ENCODE measurements around the gene AMMECR1. TPM values are rescaled to one million over a fixed set of nuclear protein-coding genes. Genes with fewer than 3 reads are reported as not detected.

AMMECR1 gene
- total and polyA plus RNA-seq, 2 of the 8 experiments (the other 6 are each of a cell fraction or from before 2014, with no cell fraction given), result 10.2 to 21.2 TPM

DNA sequence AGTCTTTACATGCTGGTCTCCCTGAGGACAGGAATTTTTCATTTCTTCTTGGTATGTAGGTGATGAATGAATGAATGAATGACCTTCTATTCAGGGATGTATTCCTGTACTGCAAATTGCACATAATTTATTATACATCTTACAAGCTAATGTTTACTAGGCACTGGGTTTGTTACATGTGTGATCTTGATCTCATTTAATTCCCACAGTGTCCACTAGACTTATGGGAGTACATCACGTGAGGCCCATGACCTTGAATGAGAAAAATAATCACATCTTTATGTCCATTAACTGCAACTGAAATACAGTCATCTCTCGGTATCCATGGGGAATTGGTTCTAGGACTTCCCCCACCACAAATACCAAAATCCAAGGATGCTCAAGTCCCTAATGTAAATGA, 164.6 kb downstream of the AMMECR1 start:
- H3K23ac ChIP-seq (ENCODE audit: insufficient read length), result no peak overlapping the region
- H4K8ac ChIP-seq (ENCODE audit: extremely low read depth, insufficient read depth, low read length), result no peak overlapping the region
- no peaks in the 10 kb centered on the region for H3K79me1 ChIP-seq (ENCODE audit: low read depth, low read length)
- CTCF ChIA-PET (ENCODE audit: partially characterized antibody), result interaction anchor here (0.6 to 34.1 kb wide), 3 partner anchors 8 to 258 kb away, joined by 3 to 742 read pairs (median 5); no protein-coding TSS in a partner anchor
- H3K79me2 ChIP-seq (ENCODE audit: control insufficient read depth in 1 of 2, insufficient read depth in 2 of 2, low read length in 2 of 2), result no peaks in the 10 kb centered on the region
- H2AFZ ChIP-seq (ENCODE audit: low read length), result no peak overlapping the region
- 94% methylated on average over 2 of the region's 2 CpGs; no CpG with 5 or more reads in 1 of the 2 experiments for WGBS, 2 experiments (ENCODE audit: extremely low coverage in 1 of 2, insufficient coverage in 1 of 2, insufficient read length in 1 of 2, insufficient replicate concordance in 2 of 2, low coverage in 1 of 2, low lambda C conversion rate in 2 of 2, missing lambda C conversion rate in 1 of 2)
- no peaks in the 10 kb centered on the region for H3K9me3 ChIP-seq (ENCODE audit: insufficient read depth in 2 of 2, low read depth in 1 of 2, low read length in 1 of 2)
- no peak overlapping the region for H4K5ac ChIP-seq (ENCODE audit: insufficient read length, low read depth, low read length)
- no peak overlapping the region for H2BK15ac ChIP-seq (ENCODE audit: low read length)
- no peak overlapping the region for H3K56ac ChIP-seq (replicated peaks; ENCODE audit: insufficient read length, low read depth, low read length)
- H3K4me2 ChIP-seq (ENCODE audit: insufficient read depth in 1 of 2, low read depth in 2 of 2, low read length in 2 of 2), result no peak overlapping the region
- no peaks in the 10 kb centered on the region for H4K20me1 ChIP-seq (replicated peaks in 1 of 2; ENCODE audit: control insufficient read depth in 1 of 2, insufficient read depth in 2 of 2, low read length in 2 of 2)
- no peaks in the 10 kb centered on the region for H3K27me3 ChIP-seq (replicated peaks in 1 of 4; ENCODE audit: control insufficient read depth in 3 of 4, extremely low read depth in 1 of 4, insufficient read depth in 3 of 4, low read length in 3 of 4)
- no peak overlapping the region for H3K18ac ChIP-seq (ENCODE audit: extremely low read depth, low read length)
- no peak overlapping the region for H2BK5ac ChIP-seq (ENCODE audit: low read depth, low read length)
- no peak overlapping the region for H3K4me3 ChIP-seq (ENCODE audit: extremely low read depth in 1 of 4, insufficient read depth in 2 of 4, low read depth in 3 of 4, low read length in 4 of 4)
- POLR2A ChIA-PET (ENCODE audit: partially characterized antibody), result no interaction called here
- no peak overlapping the region for H3K9ac ChIP-seq (replicated peaks in 1 of 4; ENCODE audit: extremely low read depth in 1 of 4, low read depth in 3 of 4, low read length in 3 of 4)
- H2AK5ac ChIP-seq (ENCODE audit: low read depth, low read length), result no peak overlapping the region
- no peak overlapping the region for H3K4ac ChIP-seq (replicated peaks; ENCODE audit: insufficient read length, low read depth, low read length)
- H3K14ac ChIP-seq (ENCODE audit: insufficient read length), result no peak overlapping the region
- no peak overlapping the region for H2BK12ac ChIP-seq (ENCODE audit: low read depth, low read length)
- no peak for FAIRE-seq
- H3K4me1 ChIP-seq (replicated peaks in 1 of 4; ENCODE audit: control insufficient read depth in 3 of 4, insufficient read depth in 4 of 4, low read length in 3 of 4), result no peaks in the 10 kb centered on the region
- no peaks in the 10 kb centered on the region for H3K23me2 ChIP-seq (ENCODE audit: low read depth, low read length)
- H4K91ac ChIP-seq (replicated peaks; ENCODE audit: insufficient read length, low read length), result no peak overlapping the region
- H3K36me3 ChIP-seq (ENCODE audit: control insufficient read depth in 2 of 4, insufficient read depth in 4 of 4, low read length in 3 of 4), result no peaks in the 10 kb centered on the region
- H2BK120ac ChIP-seq (replicated peaks; ENCODE audit: low read depth, low read length), result no peak overlapping the region
- no peak for DNase-seq (ENCODE audit: low read depth in 1 of 2, low spot score in 2 of 2)
- no peak overlapping the region for H2BK20ac ChIP-seq (ENCODE audit: low read length)
- H3K27ac ChIP-seq (ENCODE audit: low read depth, low read length), result no peak overlapping the region
- TF ChIP-seq SP2 (IDR thresholded peaks at IDR 0.05; ENCODE audit: low read length), result no peak
- TF ChIP-seq EGR1 (IDR thresholded peaks at IDR 0.05; ENCODE audit: borderline replicate concordance, low read depth, low read length), result no peak
- TF ChIP-seq, protein P1, sequence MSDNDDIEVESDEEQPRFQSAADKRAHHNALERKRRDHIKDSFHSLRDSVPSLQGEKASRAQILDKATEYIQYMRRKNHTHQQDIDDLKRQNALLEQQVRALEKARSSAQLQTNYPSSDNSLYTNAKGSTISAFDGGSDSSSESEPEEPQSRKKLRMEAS (IDR thresholded peaks at IDR 0.05), result no peak
- TF ChIP-seq YY1 (IDR thresholded peaks at IDR 0.05; ENCODE audit: low read depth, low read length), result no peak
- no peak for TF ChIP-seq KDM1A (IDR thresholded peaks at IDR 0.05; ENCODE audit: borderline replicate concordance, low read length)
- TF ChIP-seq, protein P2, sequence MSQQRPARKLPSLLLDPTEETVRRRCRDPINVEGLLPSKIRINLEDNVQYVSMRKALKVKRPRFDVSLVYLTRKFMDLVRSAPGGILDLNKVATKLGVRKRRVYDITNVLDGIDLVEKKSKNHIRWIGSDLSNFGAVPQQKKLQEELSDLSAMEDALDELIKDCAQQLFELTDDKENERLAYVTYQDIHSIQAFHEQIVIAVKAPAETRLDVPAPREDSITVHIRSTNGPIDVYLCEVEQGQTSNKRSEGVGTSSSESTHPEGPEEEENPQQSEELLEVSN (IDR thresholded peaks at IDR 0.05), result no peak
- no peak for TF ChIP-seq CEBPB (IDR thresholded peaks at IDR 0.05; ENCODE audit: low read depth, low read length)
- no peak for TF ChIP-seq RFX5 (IDR thresholded peaks at IDR 0.05; ENCODE audit: borderline replicate concordance, low read depth, low read length)
- TF ChIP-seq NRF1 (IDR thresholded peaks at IDR 0.05; ENCODE audit: low read depth, low read length), result no peak
- TF ChIP-seq SAP30 (IDR thresholded peaks at IDR 0.05; ENCODE audit: insufficient read depth, insufficient replicate concordance, low read length), result no peak
- TF ChIP-seq CBX5 (IDR thresholded peaks at IDR 0.05; ENCODE audit: low read depth, low read length), result no peak
- TF ChIP-seq, protein P3, sequence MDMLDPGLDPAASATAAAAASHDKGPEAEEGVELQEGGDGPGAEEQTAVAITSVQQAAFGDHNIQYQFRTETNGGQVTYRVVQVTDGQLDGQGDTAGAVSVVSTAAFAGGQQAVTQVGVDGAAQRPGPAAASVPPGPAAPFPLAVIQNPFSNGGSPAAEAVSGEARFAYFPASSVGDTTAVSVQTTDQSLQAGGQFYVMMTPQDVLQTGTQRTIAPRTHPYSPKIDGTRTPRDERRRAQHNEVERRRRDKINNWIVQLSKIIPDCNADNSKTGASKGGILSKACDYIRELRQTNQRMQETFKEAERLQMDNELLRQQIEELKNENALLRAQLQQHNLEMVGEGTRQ (IDR thresholded peaks at IDR 0.05; ENCODE audit: low read length), result no peak
- TF ChIP-seq KDM5A (IDR thresholded peaks at IDR 0.05; ENCODE audit: low read length), result no peak
